Activated T-cell treated with anti-CD3 and anti-CD28 coated beads, Interleukin-2, amount 50 U/mL, for 4 hours (primary cell): ENCODE results near the gene CCDC196. TPM values are rescaled to one million over a fixed set of nuclear protein-coding genes. Genes with fewer than 3 reads are reported as not detected.

ENCODE experiments used
- total RNA-seq, 3 donors: library from RNA; stranded (reverse); gene quantifications; one replicate each; pipeline ENCODE4 v1.2.1, GENCODE V29; 2021

Gene CCDC196
- total RNA-seq, 3 donors from 2014 or later = not detected

Other genes with a start within 250 kb of the CCDC196 start
- 10 to 100 TPM; 26.2 to 30.7 (median 28.4) TPM for gene GPHN, start 21.8 kb downstream of the CCDC196 start, total RNA-seq